ENCODE data around the gene CRIM1.

The CRIM1 gene

GRCh38 chr2:36397728-36398413 is 42.3 kb downstream of the CRIM1 start:
- DNase-seq, result no peak

GRCh38 chr2:36399050-36399449 is 43.5 kb downstream of the CRIM1 start:
- DNase-seq, result no peak

GRCh38 chr2:36403675-36404230 is 48.2 kb downstream of the CRIM1 start:
- DNase-seq, result no peak

GRCh38 chr2:36404318-36404717 is 48.7 kb downstream of the CRIM1 start:
- no peak for DNase-seq

- DNase-seq, result no peak
Observed at GRCh38 chr2:36404754-36405153, 49.2 kb downstream of the CRIM1 start.

GRCh38 chr2:36405183-36405582 is 49.6 kb downstream of the CRIM1 start:
- DNase-seq, result no peak

- DNase-seq, result no peak
Observed at GRCh38 chr2:36406296-36406695, 50.7 kb downstream of the CRIM1 start.

GRCh38 chr2:36407413-36407812 is 51.8 kb downstream of the CRIM1 start:
- no peak for DNase-seq

GRCh38 chr2:36408198-36408703 is 52.7 kb downstream of the CRIM1 start:
- no peak for DNase-seq

GRCh38 chr2:36409335-36409734 is 53.8 kb downstream of the CRIM1 start:
- no peak for DNase-seq

- no peak for DNase-seq
Observed at GRCh38 chr2:36409935-36410334, 54.4 kb downstream of the CRIM1 start.

GRCh38 chr2:36410681-36411080 is 55.1 kb downstream of the CRIM1 start:
- DNase-seq, result no peak

GRCh38 chr2:36411962-36412444 is 56.4 kb downstream of the CRIM1 start:
- DNase-seq, result no peak

- DNase-seq, result no peak
Observed at GRCh38 chr2:36413218-36413617, 57.6 kb downstream of the CRIM1 start.

- DNase-seq, result no peak
Observed at GRCh38 chr2:36414307-36414706, 58.7 kb downstream of the CRIM1 start.

GRCh38 chr2:36415381-36416022 is 59.9 kb downstream of the CRIM1 start:
- DNase-seq, result no peak

- DNase-seq, result no peak
Observed at GRCh38 chr2:36416370-36417165, 61.0 kb downstream of the CRIM1 start.

- no peak for DNase-seq
Observed at GRCh38 chr2:36420569-36421181, 65.1 kb downstream of the CRIM1 start.

GRCh38 chr2:36421379-36421778 is 65.8 kb downstream of the CRIM1 start:
- no peak for DNase-seq

GRCh38 chr2:36423172-36423571 is 67.6 kb downstream of the CRIM1 start:
- peak; percentile 45 for DNase-seq

GRCh38 chr2:36423619-36424120 is 68.1 kb downstream of the CRIM1 start:
- no peak for DNase-seq

- DNase-seq, result no peak
Observed at GRCh38 chr2:36425608-36426355, 70.2 kb downstream of the CRIM1 start.
